GM21390 (cell line): Measurements from ENCODE around the gene GNAI1.

Source experiments
- ATAC-seq: cut with Tn5 transposase; IDR thresholded peaks from one replicate; pipeline ENCODE4 v1.9.1; 2021; ENCODE audit not compliant: unreplicated experiment

GNAI1 gene

GRCh38 chr7:80131675-80132435 is 2.8 kb upstream of the GNAI1 start:
- ATAC-seq = no peak

GRCh38 chr7:80132594-80132993 is 2.0 kb upstream of the GNAI1 start:
- no peak for ATAC-seq

GRCh38 chr7:80133361-80134114 is 1.1 kb upstream of the GNAI1 start:
- no peak for ATAC-seq

- ATAC-seq = no peak
Measured at GRCh38 chr7:80134115-80134535, 506 bp upstream of the GNAI1 start.

GRCh38 chr7:80135309-80136104 is 876 bp downstream of the GNAI1 start:
- ATAC-seq = peak; percentile 17

- no peak for ATAC-seq
Measured at GRCh38 chr7:80136261-80137055, 1.8 kb downstream of the GNAI1 start.

GRCh38 chr7:80137410-80137809 is 2.8 kb downstream of the GNAI1 start:
- no peak for ATAC-seq

GRCh38 chr7:80139236-80139635 is 4.6 kb downstream of the GNAI1 start:
- ATAC-seq = no peak

- ATAC-seq = no peak
Measured at GRCh38 chr7:80140388-80140787, 5.8 kb downstream of the GNAI1 start.

- no peak for ATAC-seq
Measured at GRCh38 chr7:80141376-80141775, 6.7 kb downstream of the GNAI1 start.

- no peak for ATAC-seq
Measured at GRCh38 chr7:80142853-80143580, 8.4 kb downstream of the GNAI1 start.

- no peak for ATAC-seq
Measured at GRCh38 chr7:80145780-80146422, 11.3 kb downstream of the GNAI1 start.

GRCh38 chr7:80146545-80147182 is 12.0 kb downstream of the GNAI1 start:
- ATAC-seq = no peak

- no peak for ATAC-seq
Measured at GRCh38 chr7:80147543-80148391, 13.1 kb downstream of the GNAI1 start.

GRCh38 chr7:80150611-80151273 is 16.1 kb downstream of the GNAI1 start:
- no peak for ATAC-seq

- ATAC-seq = no peak
Measured at GRCh38 chr7:80151274-80151665, 16.6 kb downstream of the GNAI1 start.

GRCh38 chr7:80153446-80153845 is 18.8 kb downstream of the GNAI1 start:
- ATAC-seq = no peak
